Calu3 (cell line): ENCODE measurements around the gene NTMT1. TPM values are rescaled to one million over a fixed set of nuclear protein-coding genes. Genes with fewer than 3 reads are reported as not detected.

Experiments
- BruUV-seq: library from RNA; stranded (reverse); fragments of 400-500 nt; replicated peaks from 2 replicates; lab custom pipeline; 2021; lab: Mats Ljungman, UMichigan
- CTCF ChIA-PET: fragments of 300-600 bp; sonication (Branson Sonifier 250); formaldehyde crosslinking; loops from one replicate; lab custom pipeline; 2022; ENCODE audit warnings: antibody characterized with exemption; lab: Charles Lee
- DNase-seq: peaks from one replicate; pipeline ENCODE4 v3.0.0; 2022
- H3K27ac Mint-ChIP-seq: one replicate; pipeline ENCODE4 v1.8.0; 2022; ENCODE audit warnings: mixed read lengths; ENCODE audit not compliant: unreplicated experiment
- H3K27me3 Mint-ChIP-seq: one replicate; pipeline ENCODE4 v1.8.0; 2022; ENCODE audit warnings: mixed read lengths; ENCODE audit not compliant: unreplicated experiment
- H3K36me3 Mint-ChIP-seq: one replicate; pipeline ENCODE4 v1.8.0; 2022; ENCODE audit warnings: mild to moderate bottlenecking, moderate library complexity, mixed read lengths; ENCODE audit not compliant: insufficient read depth, unreplicated experiment
- H3K4me1 Mint-ChIP-seq: one replicate; pipeline ENCODE4 v1.8.0; 2022; ENCODE audit warnings: mild to moderate bottlenecking, low read depth, mixed read lengths; ENCODE audit not compliant: unreplicated experiment
- H3K4me3 Mint-ChIP-seq: one replicate; pipeline ENCODE4 v1.8.0; 2022; ENCODE audit warnings: mild to moderate bottlenecking, low read depth, moderate library complexity, mixed read lengths; ENCODE audit not compliant: unreplicated experiment
- H3K9me3 Mint-ChIP-seq: one replicate; pipeline ENCODE4 v1.8.0; 2022; ENCODE audit warnings: low read depth, mixed read lengths; ENCODE audit not compliant: unreplicated experiment
- CTCF ChIP-seq: fragments of 200-600 bp; IDR thresholded peaks from one replicate; pipeline ENCODE4 v1.8.0; 2022; ENCODE audit warnings: antibody characterized with exemption; ENCODE audit not compliant: unreplicated experiment
- intact Hi-C: fragments of 100-400 bp; cut with micrococcal nuclease; formaldehyde crosslinking; loops from one replicate; pipeline ENCODE4 v1.10.0; 2022; ENCODE audit not compliant: unreplicated experiment
- total RNA-seq: library from RNA; stranded (reverse); gene quantifications from 2 replicates; pipeline ENCODE4 v1.2.3, GENCODE V29; 2022

NTMT1 gene
- total RNA-seq, 1 experiment from 2014 or later: 36.1 TPM

DNA sequence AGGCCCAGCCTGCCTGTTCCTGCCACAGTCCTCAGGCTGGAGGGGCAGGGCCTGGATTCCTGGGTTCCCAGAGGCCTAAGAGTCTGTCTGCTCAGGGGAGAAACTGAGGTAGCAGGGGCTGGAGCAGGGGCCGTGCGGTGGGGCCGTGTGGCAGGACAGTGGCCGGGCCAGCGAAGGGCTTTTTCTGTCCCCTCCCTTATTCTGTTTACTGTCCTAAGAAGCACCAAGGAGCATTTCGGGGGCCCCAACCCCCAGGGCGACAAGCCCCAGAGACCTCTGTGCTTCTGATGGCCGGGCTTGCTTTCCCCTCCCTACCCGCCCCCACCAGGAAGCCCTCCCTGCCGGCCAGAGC, 22.8 kb downstream of the NTMT1 start:
- H3K36me3 Mint-ChIP-seq: no peaks in the 10 kb centered on the region
- intact Hi-C loops: no loop called here
- no peak overlapping the region for H3K27ac Mint-ChIP-seq
- peaks cover 14% of the 10 kb centered on the region for H3K27me3 Mint-ChIP-seq
- DNase-seq: no peak
- no peaks in the 10 kb centered on the region for H3K9me3 Mint-ChIP-seq
- CTCF ChIA-PET: no interaction called here
- H3K4me3 Mint-ChIP-seq: no peak overlapping the region
- no TSS peak for BruUV-seq
- TF ChIP-seq CTCF: no peak
- H3K4me1 Mint-ChIP-seq: no peaks in the 10 kb centered on the region

DNA sequence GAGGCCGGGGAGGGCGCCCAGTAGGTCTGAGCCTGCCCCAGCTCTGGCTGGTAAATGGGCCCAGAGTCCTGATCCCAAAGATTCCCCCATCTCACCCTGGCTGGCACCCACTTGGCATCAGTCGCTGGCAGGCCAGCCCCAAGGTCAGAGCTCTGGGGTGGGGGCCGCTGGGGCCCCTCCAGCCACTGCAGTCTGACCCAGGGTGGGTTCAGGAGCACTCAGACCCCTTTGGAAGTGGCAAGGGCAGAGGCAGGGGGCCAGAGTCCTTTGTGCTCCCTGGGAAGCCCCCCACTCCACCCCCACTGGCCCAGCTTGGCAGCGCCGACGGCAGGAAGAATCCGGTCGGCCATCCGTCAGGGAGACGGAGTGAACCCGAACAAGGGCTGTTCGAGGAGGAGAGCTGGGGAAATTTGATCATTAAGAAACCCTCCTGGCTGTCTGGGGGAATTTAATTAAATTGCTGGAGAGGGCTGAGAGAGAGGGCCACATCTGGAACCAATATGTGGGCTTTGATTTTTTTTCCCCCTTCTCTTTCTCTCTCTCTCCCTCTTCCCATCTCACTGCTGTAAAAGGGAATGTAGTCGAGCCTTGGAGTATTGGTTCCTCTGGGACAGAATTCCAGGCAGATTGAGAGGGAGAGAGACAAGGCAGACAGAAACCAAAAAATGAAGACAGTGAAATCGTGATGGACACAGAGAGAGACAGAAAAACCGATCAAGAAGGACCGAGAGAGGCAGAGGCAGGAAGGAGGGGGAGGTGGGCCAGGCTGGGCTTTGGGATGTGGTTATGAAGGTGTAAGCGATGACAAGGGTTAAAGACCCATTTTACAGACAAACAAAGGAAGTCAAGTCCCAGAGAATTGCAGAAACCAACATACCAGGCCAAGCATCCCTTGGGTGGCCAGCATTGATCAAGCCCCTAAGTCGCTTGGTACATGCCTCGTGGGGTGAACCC, 24.0 kb downstream of the NTMT1 start:
- BruUV-seq: no TSS peak

GRCh38 chr9:129650680-129651235, 24.8 kb downstream of the NTMT1 start:
- no peak overlapping the region for H3K27ac Mint-ChIP-seq
- H3K36me3 Mint-ChIP-seq: no peaks in the 10 kb centered on the region
- no TSS peak for BruUV-seq
- no peak overlapping the region for H3K4me3 Mint-ChIP-seq
- intact Hi-C loops: no loop called here
- H3K27me3 Mint-ChIP-seq: peaks cover 18% of the 10 kb centered on the region
- TF ChIP-seq CTCF: no peak
- CTCF ChIA-PET: no interaction called here
- DNase-seq: no peak
- peaks cover 2% of the 10 kb centered on the region for H3K4me1 Mint-ChIP-seq
- H3K9me3 Mint-ChIP-seq: no peaks in the 10 kb centered on the region

More for the DNA sequence above, 24.0 kb downstream of the NTMT1 start:
- CTCF ChIA-PET: no interaction called here
- no peak overlapping the region for H3K27ac Mint-ChIP-seq
- peaks cover 14% of the 10 kb centered on the region for H3K27me3 Mint-ChIP-seq
- no peaks in the 10 kb centered on the region for H3K36me3 Mint-ChIP-seq
- H3K4me1 Mint-ChIP-seq: no peaks in the 10 kb centered on the region
- intact Hi-C loops: no loop called here
- no peaks in the 10 kb centered on the region for H3K9me3 Mint-ChIP-seq
- no peak overlapping the region for H3K4me3 Mint-ChIP-seq
- TF ChIP-seq CTCF: no peak
- no peak for DNase-seq

DNA sequence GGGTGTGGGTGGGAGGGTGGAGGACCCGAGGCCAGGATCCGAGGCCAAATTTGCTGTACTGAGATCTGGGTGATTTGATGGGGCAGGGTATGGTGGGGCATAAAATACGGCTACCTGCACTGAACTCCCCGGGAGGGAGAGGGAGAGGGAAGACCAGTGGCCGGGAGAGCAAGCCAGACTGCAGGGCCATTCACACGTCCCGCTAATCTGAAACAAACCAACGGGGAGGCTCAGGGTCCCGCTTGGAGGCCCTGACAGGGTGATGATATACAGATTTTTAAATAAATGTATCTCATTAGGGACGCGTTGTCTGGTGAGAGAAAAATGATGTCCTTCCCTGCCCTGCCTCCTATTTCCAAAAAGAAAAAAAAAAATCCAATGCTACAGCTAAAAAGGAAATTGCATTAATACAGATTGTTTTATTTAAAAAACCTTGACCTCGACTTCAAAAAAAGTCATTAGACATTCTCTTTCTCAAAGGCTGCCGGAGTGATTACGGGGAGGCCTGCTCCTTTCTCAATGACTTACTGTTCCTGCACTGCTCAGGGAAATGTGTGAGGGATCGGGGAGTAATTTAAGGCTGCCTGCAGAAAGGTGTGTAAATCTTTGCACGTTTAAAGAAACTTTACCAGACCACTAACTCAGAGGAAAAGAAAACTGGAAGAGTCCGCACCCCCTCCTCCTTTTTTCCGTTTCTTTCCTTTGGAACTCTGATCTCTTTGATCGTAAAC, 28.0 kb downstream of the NTMT1 start:
- H3K27ac Mint-ChIP-seq: no peak overlapping the region
- no peak for DNase-seq

More for the DNA sequence above, 28.0 kb downstream of the NTMT1 start:
- Mint-ChIP-seq H3K4me1 (peaks cover 7% of the 10 kb centered on the region), H3K4me3 (no peak overlapping the region), H3K36me3 (no peaks in the 10 kb centered on the region), H3K27me3 (peaks cover 12% of the 10 kb centered on the region), H3K9me3 (no peaks in the 10 kb centered on the region)
- BruUV-seq: no TSS peak
- intact Hi-C loops: no loop called here
- CTCF ChIA-PET: no interaction called here
- TF ChIP-seq CTCF: no peak
